WERI-Rb-1 (cell line): Measurements from ENCODE around the gene IBA57.
"Not testable (repeated sequence)": the region's sequence is repeated elsewhere in the genome, so short reads cannot be mapped to it uniquely, and the experiment has no call there.

Experiments
- DNase-seq: peaks from one replicate; pipeline ENCODE4 v3.0.0-alpha.2; 2020
- H3K27ac ChIP-seq: fragments of 250-450 bp; sonication (Bioruptor Pico); 2 replicates; pipeline ENCODE4 v1.5.1; 2020; ENCODE audit warnings: mild to moderate bottlenecking, moderate library complexity
- H3K27me3 ChIP-seq: fragments of 250-450 bp; sonication (Bioruptor Pico); 2 replicates; pipeline ENCODE4 v1.5.1; 2021; ENCODE audit warnings: mild to moderate bottlenecking, low read depth, moderate library complexity; ENCODE audit not compliant: insufficient read depth, severe bottlenecking
- H3K36me3 ChIP-seq: fragments of 250-450 bp; sonication (Bioruptor Pico); 2 replicates; pipeline ENCODE4 v1.5.1; 2020; ENCODE audit warnings: mild to moderate bottlenecking, moderate library complexity
- H3K4me3 ChIP-seq: 2 replicates; pipeline ENCODE4 v1.5.1; 2011; ENCODE audit warnings: low read depth, mild to moderate bottlenecking, control low read depth, low read length
- H3K9me3 ChIP-seq: fragments of 250-450 bp; sonication (Bioruptor Pico); 2 replicates; pipeline ENCODE4 v1.5.1; 2021; ENCODE audit warnings: mild to moderate bottlenecking, moderate library complexity; ENCODE audit not compliant: severe bottlenecking
- CTCF ChIP-seq: IDR thresholded peaks from 2 replicates; pipeline ENCODE4 v1.5.1; 2011; ENCODE audit warnings: low read depth, mild to moderate bottlenecking, control low read depth, inconsistent platforms, low read length

The IBA57 gene

GRCh38 chr1:228218513-228219244 is 53.1 kb downstream of the IBA57 start:
- no peaks in the 10 kb centered on the region for H3K9me3 ChIP-seq
- H3K4me3 ChIP-seq: no peak overlapping the region
- H3K27me3 ChIP-seq: no peaks in the 10 kb centered on the region
- no peaks in the 10 kb centered on the region for H3K36me3 ChIP-seq
- TF ChIP-seq CTCF: no peak
- no peak overlapping the region for H3K27ac ChIP-seq
- no peak for DNase-seq

GRCh38 chr1:228219245-228219961 is 53.8 kb downstream of the IBA57 start:
- H3K4me3 ChIP-seq: no peak overlapping the region
- H3K36me3 ChIP-seq: no peaks in the 10 kb centered on the region
- DNase-seq: no peak
- no peaks in the 10 kb centered on the region for H3K27me3 ChIP-seq
- no peak for TF ChIP-seq CTCF
- no peaks in the 10 kb centered on the region for H3K9me3 ChIP-seq
- H3K27ac ChIP-seq: no peak overlapping the region

GRCh38 chr1:228219962-228220780 is 54.6 kb downstream of the IBA57 start:
- no peak overlapping the region for H3K4me3 ChIP-seq
- no peaks in the 10 kb centered on the region for H3K36me3 ChIP-seq
- no peak overlapping the region for H3K27ac ChIP-seq
- DNase-seq: no peak
- H3K27me3 ChIP-seq: no peaks in the 10 kb centered on the region
- no peaks in the 10 kb centered on the region for H3K9me3 ChIP-seq
- TF ChIP-seq CTCF: no peak

GRCh38 chr1:228221097-228221496 is 55.5 kb downstream of the IBA57 start:
- not testable (repeated sequence) for H3K9me3 ChIP-seq, H3K27ac ChIP-seq, H3K36me3 ChIP-seq, H3K27me3 ChIP-seq, H3K4me3 ChIP-seq, DNase-seq

GRCh38 chr1:228222548-228222947 is 56.9 kb downstream of the IBA57 start:
- H3K36me3 ChIP-seq: no peaks in the 10 kb centered on the region
- H3K27ac ChIP-seq: no peak overlapping the region
- no peak overlapping the region for H3K4me3 ChIP-seq
- H3K9me3 ChIP-seq: no peaks in the 10 kb centered on the region
- DNase-seq: no peak
- TF ChIP-seq CTCF: no peak
- H3K27me3 ChIP-seq: no peaks in the 10 kb centered on the region
